ENCODE measurements around the gene TMEM117.
"Not testable (repeated sequence)": the region's sequence is repeated elsewhere in the genome, so short reads cannot be mapped to it uniquely, and the experiment has no call there.

TMEM117 gene

GRCh38 chr12:44247588-44247987, 411.7 kb downstream of the TMEM117 start:
- H3K79me2 ChIP-seq (ENCODE audit: insufficient read depth, low read length): no peaks in the 10 kb centered on the region
- H3K4me2 ChIP-seq (ENCODE audit: low read length): no peak overlapping the region
- no peaks in the 10 kb centered on the region; the same call in 1 of the 2 replicates for H3K9me3 ChIP-seq (ENCODE audit: low read length)
- no peak overlapping the region for H3K9ac ChIP-seq (ENCODE audit: low read length)
- no peaks in the 10 kb centered on the region for H4K20me1 ChIP-seq (ENCODE audit: insufficient read depth, low read length)
- H3K27me3 ChIP-seq (ENCODE audit: insufficient read depth, low read length): no peaks in the 10 kb centered on the region
- no peaks in the 10 kb centered on the region for H3F3A ChIP-seq (ENCODE audit: insufficient read depth, low read length)
- no peak overlapping the region for H3K27ac ChIP-seq (ENCODE audit: low read depth, low read length, poor library complexity, severe bottlenecking)
- H3K36me3 ChIP-seq (ENCODE audit: insufficient read depth, low read length): no peaks in the 10 kb centered on the region
- H3K4me3 ChIP-seq (ENCODE audit: low read depth, low read length, poor library complexity, severe bottlenecking): no peak overlapping the region
- H3K9me2 ChIP-seq (ENCODE audit: low read depth, low read length): no peaks in the 10 kb centered on the region
- no peak overlapping the region for H2AFZ ChIP-seq (ENCODE audit: low read length)
- TF ChIP-seq, protein P1, sequence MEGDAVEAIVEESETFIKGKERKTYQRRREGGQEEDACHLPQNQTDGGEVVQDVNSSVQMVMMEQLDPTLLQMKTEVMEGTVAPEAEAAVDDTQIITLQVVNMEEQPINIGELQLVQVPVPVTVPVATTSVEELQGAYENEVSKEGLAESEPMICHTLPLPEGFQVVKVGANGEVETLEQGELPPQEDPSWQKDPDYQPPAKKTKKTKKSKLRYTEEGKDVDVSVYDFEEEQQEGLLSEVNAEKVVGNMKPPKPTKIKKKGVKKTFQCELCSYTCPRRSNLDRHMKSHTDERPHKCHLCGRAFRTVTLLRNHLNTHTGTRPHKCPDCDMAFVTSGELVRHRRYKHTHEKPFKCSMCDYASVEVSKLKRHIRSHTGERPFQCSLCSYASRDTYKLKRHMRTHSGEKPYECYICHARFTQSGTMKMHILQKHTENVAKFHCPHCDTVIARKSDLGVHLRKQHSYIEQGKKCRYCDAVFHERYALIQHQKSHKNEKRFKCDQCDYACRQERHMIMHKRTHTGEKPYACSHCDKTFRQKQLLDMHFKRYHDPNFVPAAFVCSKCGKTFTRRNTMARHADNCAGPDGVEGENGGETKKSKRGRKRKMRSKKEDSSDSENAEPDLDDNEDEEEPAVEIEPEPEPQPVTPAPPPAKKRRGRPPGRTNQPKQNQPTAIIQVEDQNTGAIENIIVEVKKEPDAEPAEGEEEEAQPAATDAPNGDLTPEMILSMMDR (IDR thresholded peaks at IDR 0.05; ENCODE audit: low read length): peak; percentile 62
- TF ChIP-seq EZH2 (IDR thresholded peaks at IDR 0.05; ENCODE audit: borderline replicate concordance, low read length): no peak
- H3K4me1 ChIP-seq (ENCODE audit: insufficient read depth, low read length, severe bottlenecking): peaks cover 9% of the 10 kb centered on the region

- no peak for TF ChIP-seq EZH2 (IDR thresholded peaks at IDR 0.05; ENCODE audit: borderline replicate concordance, low read length)
- TF ChIP-seq, protein P1 (IDR thresholded peaks at IDR 0.05; ENCODE audit: low read length): no peak
- Histone ChIP-seq H3K27me3 (ENCODE audit: insufficient read depth, low read length) (no peaks in the 10 kb centered on the region), H3K4me2 (ENCODE audit: low read length) (no peak overlapping the region), H3K4me1 (ENCODE audit: insufficient read depth, low read length, severe bottlenecking) (peaks cover 9% of the 10 kb centered on the region), H4K20me1 (ENCODE audit: insufficient read depth, low read length) (no peaks in the 10 kb centered on the region), H3K9me3 (ENCODE audit: low read length) (no peaks in the 10 kb centered on the region; the same call in 1 of the 2 replicates), H3K36me3 (ENCODE audit: insufficient read depth, low read length) (no peaks in the 10 kb centered on the region), H3K27ac (ENCODE audit: low read depth, low read length, poor library complexity, severe bottlenecking) (no peak overlapping the region), H3K79me2 (ENCODE audit: insufficient read depth, low read length) (no peaks in the 10 kb centered on the region), H3K9ac (ENCODE audit: low read length) (no peak overlapping the region), H3K9me2 (ENCODE audit: low read depth, low read length) (no peaks in the 10 kb centered on the region), H3F3A (ENCODE audit: insufficient read depth, low read length) (no peaks in the 10 kb centered on the region), H2AFZ (ENCODE audit: low read length) (no peak overlapping the region), H3K4me3 (ENCODE audit: low read depth, low read length, poor library complexity, severe bottlenecking) (no peak overlapping the region)
These were observed 412.6 kb downstream of the TMEM117 start for GRCh38 chr12:44248436-44248835.

DNA sequence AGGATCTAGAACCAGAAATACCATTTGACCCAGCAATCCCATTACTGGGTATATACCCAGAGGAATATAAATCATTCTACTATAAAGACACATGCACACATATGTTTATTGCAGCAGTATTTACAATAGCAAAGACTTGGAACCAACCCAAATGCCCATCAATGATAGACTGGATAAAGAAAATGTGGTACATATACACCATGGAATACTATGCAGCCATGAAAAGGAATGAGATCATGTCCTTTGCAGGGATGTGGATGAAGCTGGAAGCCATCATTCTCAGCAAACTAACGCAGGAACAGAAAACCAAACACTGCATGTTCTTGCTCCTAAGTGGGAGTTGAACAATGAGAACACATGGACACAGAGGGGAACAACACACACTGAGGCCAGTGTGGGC, 414.6 kb downstream of the TMEM117 start:
- not testable (repeated sequence) for H3K4me3 ChIP-seq (ENCODE audit: low read depth, low read length, poor library complexity, severe bottlenecking); H3K4me2 ChIP-seq (ENCODE audit: low read length); H3K27ac ChIP-seq (ENCODE audit: low read depth, low read length, poor library complexity, severe bottlenecking); H4K20me1 ChIP-seq (ENCODE audit: insufficient read depth, low read length); H3K9me3 ChIP-seq (ENCODE audit: low read length); H3K36me3 ChIP-seq (ENCODE audit: insufficient read depth, low read length); H3K27me3 ChIP-seq (ENCODE audit: insufficient read depth, low read length); H2AFZ ChIP-seq (ENCODE audit: low read length); H3F3A ChIP-seq (ENCODE audit: insufficient read depth, low read length); H3K4me1 ChIP-seq (ENCODE audit: insufficient read depth, low read length, severe bottlenecking); H3K79me2 ChIP-seq (ENCODE audit: insufficient read depth, low read length); H3K9ac ChIP-seq (ENCODE audit: low read length); H3K9me2 ChIP-seq (ENCODE audit: low read depth, low read length)

DNA sequence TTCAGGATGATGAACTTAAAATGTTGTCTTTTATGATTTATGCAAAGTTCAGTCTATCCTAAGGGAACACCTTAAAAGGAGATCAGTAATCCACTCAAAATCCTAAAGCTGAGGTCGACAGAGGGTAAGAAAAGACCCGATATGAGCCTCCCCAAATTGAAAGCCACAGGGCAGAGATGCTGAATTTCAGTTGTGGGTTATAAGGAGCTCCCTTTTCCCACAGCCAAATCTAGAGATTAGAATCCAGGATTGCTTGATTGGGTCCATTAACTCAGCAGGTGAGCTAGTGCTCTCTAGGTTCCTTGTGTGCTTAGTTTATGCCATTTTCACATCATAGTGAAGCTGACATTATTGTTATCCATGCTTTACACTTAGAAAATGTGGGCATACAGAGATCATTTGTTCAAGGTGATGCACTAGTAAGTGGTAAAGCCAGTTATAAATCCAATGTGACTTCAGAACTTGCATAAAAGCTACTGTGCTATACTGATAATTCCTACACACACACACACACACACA, 417.5 kb downstream of the TMEM117 start:
- Histone ChIP-seq H3K27me3 (ENCODE audit: insufficient read depth, low read length) (no peaks in the 10 kb centered on the region), H3K79me2 (ENCODE audit: insufficient read depth, low read length) (no peaks in the 10 kb centered on the region), H3K9me3 (ENCODE audit: low read length) (no peaks in the 10 kb centered on the region), H3F3A (ENCODE audit: insufficient read depth, low read length) (no peaks in the 10 kb centered on the region), H3K4me2 (ENCODE audit: low read length) (no peak overlapping the region), H3K36me3 (ENCODE audit: insufficient read depth, low read length) (no peaks in the 10 kb centered on the region), H3K4me3 (ENCODE audit: low read depth, low read length, poor library complexity, severe bottlenecking) (no peak overlapping the region), H3K9ac (ENCODE audit: low read length) (no peak overlapping the region), H3K4me1 (ENCODE audit: insufficient read depth, low read length, severe bottlenecking) (no peaks in the 10 kb centered on the region), H3K27ac (ENCODE audit: low read depth, low read length, poor library complexity, severe bottlenecking) (no peak overlapping the region), H3K9me2 (ENCODE audit: low read depth, low read length) (no peaks in the 10 kb centered on the region), H2AFZ (ENCODE audit: low read length) (no peak overlapping the region), H4K20me1 (ENCODE audit: insufficient read depth, low read length) (no peaks in the 10 kb centered on the region)
- TF ChIP-seq EZH2 (IDR thresholded peaks at IDR 0.05; ENCODE audit: borderline replicate concordance, low read length): no peak
- TF ChIP-seq, protein P1 (IDR thresholded peaks at IDR 0.05; ENCODE audit: low read length): no peak

Measured in OCI-LY1 (cell line).